Hair follicular keratinocyte (primary cell): ENCODE data around the gene ARFGEF3. TPM values are rescaled to one million over a fixed set of nuclear protein-coding genes. Genes with fewer than 3 reads are reported as not detected.

Experiments
- total RNA-seq: library from RNA; depleted of rRNA; stranded (reverse); fragments of >200 nt; gene quantifications from 2 replicates; pipeline ENCODE4 v1.2.3, GENCODE V29; 2015

ARFGEF3 gene, protein sequence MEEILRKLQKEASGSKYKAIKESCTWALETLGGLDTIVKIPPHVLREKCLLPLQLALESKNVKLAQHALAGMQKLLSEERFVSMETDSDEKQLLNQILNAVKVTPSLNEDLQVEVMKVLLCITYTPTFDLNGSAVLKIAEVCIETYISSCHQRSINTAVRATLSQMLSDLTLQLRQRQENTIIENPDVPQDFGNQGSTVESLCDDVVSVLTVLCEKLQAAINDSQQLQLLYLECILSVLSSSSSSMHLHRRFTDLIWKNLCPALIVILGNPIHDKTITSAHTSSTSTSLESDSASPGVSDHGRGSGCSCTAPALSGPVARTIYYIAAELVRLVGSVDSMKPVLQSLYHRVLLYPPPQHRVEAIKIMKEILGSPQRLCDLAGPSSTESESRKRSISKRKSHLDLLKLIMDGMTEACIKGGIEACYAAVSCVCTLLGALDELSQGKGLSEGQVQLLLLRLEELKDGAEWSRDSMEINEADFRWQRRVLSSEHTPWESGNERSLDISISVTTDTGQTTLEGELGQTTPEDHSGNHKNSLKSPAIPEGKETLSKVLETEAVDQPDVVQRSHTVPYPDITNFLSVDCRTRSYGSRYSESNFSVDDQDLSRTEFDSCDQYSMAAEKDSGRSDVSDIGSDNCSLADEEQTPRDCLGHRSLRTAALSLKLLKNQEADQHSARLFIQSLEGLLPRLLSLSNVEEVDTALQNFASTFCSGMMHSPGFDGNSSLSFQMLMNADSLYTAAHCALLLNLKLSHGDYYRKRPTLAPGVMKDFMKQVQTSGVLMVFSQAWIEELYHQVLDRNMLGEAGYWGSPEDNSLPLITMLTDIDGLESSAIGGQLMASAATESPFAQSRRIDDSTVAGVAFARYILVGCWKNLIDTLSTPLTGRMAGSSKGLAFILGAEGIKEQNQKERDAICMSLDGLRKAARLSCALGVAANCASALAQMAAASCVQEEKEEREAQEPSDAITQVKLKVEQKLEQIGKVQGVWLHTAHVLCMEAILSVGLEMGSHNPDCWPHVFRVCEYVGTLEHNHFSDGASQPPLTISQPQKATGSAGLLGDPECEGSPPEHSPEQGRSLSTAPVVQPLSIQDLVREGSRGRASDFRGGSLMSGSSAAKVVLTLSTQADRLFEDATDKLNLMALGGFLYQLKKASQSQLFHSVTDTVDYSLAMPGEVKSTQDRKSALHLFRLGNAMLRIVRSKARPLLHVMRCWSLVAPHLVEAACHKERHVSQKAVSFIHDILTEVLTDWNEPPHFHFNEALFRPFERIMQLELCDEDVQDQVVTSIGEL (N-terminal part only)
- under 0.01 and 0.08 TPM in 2 replicates for total RNA-seq

GRCh38 chr6:138161338-138162110 lies at the start of gene ARFGEF3:
TSS of gene ARFGEF3 (plus strand) at chr6:138161939. CDS start at chr6:138162087, 148 bp downstream.

GRCh38 chr6:138218449-138218848 lies 56.7 kb downstream of the ARFGEF3 start, which contains the start of gene PBOV1:
TSS of gene PBOV1 (minus strand) at chr6:138218491. CDS start at chr6:138218395, 96 bp downstream.

GRCh38 chr6:138377844-138378243 lies 216.1 kb downstream of the ARFGEF3 start, which contains the start of gene SMIM28:
TSS of gene SMIM28 (plus strand) at chr6:138377905. CDS start at chr6:138378073, 168 bp downstream.

Other genes starting within 250 kb of the ARFGEF3 start
- 229 and 343 TPM in 2 replicates for gene PERP, start 54.5 kb upstream of the ARFGEF3 start, total RNA-seq
- gene PBOV1, start 56.6 kb downstream of the ARFGEF3 start, total RNA-seq: not detected in 2 replicates
- not detected in 2 replicates for gene SMIM28, start 216.0 kb downstream of the ARFGEF3 start, total RNA-seq
- 103 and 127 TPM in 2 replicates for gene HEBP2, start 242.3 kb downstream of the ARFGEF3 start, total RNA-seq